ENCODE measurements around the gene EGR1.

Gene EGR1

DNA sequence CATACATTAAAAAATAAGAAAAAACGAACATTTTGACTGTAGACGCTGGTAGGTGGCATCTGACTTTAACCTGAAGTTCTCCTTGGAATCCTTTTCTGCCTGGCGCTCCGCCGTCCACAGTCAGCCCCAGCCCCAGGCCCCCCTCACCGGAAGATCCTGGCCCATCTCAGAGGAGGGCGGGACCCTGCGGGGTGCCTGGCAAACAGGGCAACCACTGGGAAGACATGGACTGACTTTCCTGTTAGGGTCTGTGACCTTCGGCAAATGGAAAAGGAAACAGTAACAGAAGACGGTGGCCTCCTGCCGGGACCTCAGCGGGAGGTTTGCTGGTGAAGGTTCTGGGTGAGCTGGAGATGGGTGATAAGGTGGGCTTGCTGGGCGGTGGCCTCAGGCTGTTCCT lies 11.7 kb upstream of the EGR1 start:
- no peak for DNase-seq

DNA sequence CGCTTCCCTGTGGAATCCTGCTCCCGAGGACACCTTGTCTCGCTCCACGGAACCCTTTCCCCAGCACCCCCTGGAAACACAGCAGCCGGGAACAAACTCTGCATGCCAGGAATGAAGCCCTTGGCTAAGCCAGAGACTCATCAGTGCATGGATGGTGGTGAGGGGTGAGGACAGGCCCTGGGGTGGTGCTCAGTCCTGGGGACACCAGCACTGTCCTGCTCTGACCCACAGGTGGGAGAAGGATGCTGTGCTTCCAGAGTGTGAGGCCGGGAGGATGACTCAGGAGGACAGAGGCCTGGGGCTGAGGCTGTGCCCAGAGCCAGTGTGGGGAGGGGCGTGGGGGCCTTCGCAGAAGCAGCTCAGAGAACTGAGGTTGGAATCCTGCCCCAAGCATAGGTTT lies 11.2 kb upstream of the EGR1 start:
- DNase-seq = no peak

DNA sequence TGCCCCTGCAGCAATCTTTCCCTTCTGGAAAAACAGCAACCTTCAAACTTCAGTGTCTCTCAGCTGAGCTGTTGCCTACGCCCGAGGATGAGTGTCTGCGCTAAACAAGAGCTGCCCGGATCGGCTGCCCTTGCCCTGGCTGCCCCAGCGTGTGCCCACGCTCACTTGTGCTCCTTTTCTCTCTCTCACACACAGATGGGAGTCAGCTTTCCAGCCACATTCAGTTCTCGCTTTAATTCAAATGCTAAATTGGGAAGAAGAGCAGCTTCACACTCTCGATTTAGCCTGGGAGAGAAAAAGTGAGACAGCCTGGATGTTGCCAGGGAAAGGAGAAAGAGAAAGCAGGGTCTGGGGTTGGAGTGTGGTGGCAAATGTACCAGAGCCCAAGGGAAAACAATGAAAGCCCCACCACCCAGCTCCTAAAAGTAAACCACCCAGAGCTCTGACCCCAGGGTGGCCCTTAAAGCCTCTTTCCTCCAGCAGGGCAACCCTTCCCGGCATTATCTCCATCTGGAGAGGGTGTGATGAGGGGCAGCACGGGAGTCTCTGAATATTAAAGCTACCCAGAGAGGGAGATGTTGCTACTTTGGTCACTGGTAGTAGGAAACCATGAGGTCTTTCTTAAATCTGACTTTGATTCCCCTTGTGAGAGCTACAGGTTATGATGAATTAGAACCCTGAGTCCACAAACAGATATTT lies 9.9 kb upstream of the EGR1 start:
- no peak for DNase-seq

DNA sequence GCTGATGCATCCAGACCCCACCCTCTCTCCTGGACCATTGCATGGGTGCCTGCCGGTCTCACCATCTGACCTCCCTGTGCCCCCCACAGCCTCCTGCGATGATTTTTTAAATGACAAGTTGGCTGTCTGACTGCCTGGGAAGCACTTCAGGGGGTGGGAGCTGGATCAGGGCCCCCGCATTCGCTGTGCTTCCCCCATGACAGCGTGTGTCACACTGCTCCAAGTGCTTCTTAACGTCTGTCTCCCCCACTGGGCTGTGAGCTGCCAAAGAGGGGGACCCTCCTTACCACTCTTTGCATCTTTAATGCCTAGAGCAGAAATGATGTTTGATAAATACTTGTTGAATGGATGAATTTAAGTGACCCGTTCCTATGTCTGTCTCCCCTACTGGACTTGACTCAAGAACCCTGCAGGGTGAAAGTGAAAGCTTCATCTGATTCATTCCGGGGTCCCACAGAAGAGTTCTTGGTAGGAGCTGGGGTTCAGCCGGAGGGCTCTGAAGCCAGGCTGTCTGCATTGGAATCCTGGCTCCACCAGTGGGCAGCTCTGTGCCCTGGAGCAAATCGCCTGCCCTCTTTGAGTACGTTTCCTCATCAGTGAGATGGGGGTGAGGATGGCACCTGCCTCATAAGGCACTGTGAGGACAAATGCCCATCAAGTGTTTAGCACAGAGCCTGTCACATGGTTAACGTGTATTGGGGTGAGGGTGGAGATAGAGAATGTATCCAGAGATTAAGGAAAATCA lies 7.6 kb upstream of the EGR1 start:
- DNase-seq = no peak

DNA sequence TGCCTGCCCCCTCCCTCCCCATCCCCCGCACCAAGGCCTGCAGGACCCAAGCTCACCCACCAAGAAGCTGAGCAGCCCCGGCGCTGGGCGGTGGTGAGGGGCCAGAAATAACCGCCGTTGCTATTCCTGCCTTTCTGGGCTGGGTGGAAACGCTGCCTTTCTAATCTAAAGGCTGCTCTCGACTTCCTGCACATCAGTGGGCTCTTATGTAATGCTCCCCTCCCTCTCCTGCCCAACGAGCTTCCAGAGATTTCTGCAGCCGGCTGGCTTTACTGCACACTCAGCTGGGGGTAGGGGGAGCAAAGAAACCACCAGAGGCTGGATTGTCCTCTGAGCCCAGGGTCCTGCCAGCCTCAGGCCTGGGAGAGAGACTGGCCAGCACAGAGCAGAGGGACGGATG lies 6.9 kb upstream of the EGR1 start:
- no peak for DNase-seq

DNA sequence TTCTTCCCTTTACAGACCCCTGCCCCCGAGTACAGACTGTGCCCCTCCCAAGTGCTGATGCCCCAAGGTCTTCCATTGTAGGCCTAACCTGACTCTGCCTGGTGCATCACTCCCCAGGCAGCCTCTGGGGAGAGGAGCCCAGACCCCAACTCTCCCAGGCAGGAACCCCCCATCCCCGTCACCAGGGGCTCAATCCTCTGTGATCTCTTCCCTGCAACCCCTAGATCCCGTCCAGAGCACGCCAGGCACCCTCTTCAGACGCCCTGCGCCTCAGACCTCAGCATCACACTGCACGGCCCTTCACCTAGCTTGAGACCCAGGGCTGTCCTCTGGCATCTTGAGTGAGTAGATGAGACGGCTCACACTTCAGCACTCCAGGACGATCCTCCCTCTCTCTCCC lies 6.4 kb upstream of the EGR1 start:
- DNase-seq = no peak

DNA sequence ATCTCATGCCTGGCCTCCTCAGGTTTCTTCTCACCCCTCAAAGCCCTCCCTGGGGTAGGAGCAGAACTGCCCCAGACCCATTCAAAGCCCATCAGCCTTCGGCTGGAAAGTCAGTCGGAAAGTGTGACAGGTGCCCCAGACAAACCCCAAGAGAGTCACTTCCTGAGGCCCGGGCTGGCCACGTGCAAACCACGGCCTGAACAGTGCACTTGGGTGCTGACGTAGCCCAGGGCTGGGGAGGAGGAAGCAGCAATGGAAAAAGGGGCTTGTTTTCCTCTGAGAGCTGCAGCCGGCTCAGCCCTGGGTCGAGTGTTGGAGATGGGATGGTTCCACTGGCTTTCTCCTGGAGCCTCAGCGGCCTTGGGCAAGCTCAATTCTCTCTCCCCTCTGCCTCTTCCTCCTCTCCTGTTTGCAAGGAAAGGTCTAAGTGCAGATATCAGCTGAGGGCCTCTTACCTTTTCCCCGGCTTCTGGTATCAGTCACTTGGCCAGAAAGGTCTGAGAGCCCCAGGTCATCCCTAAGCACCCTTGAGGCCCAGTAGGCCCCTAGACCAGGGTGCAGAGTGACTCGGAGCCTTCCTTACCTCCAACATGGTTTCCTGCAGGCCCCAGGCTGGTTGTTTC lies 5.9 kb upstream of the EGR1 start:
- DNase-seq = peak; percentile 79

DNA sequence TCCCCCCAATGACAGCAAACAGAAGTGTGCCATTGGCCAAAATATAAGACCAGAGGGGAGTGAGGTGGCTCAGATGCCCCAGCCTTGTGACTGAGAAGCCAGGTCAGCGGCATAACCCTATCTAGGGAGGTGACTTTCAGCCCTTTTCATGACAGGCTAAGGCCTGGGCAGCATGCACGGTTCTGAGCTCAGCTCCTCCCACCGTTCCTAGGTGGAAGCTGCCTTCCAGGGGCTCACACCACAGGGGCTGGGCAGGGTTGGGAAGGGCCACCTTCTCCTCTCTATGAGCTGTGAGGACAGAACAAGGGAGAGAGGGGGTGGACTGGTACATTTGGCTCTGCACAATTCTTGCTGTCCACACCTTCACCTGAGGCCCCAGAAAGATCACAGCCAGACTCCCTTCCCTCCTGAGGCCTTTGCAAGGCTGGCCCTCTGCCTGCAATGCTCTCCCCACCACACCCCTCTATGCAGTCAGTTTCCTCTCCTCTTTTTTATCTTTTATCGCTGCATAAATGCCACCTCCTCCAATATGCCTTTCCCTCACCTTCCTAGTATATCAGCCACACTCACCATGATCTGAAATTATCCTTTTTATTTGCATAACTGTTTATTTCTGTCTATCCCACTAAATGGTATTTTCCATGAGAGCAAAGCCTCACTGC lies 5.1 kb upstream of the EGR1 start:
- no peak for DNase-seq

DNA sequence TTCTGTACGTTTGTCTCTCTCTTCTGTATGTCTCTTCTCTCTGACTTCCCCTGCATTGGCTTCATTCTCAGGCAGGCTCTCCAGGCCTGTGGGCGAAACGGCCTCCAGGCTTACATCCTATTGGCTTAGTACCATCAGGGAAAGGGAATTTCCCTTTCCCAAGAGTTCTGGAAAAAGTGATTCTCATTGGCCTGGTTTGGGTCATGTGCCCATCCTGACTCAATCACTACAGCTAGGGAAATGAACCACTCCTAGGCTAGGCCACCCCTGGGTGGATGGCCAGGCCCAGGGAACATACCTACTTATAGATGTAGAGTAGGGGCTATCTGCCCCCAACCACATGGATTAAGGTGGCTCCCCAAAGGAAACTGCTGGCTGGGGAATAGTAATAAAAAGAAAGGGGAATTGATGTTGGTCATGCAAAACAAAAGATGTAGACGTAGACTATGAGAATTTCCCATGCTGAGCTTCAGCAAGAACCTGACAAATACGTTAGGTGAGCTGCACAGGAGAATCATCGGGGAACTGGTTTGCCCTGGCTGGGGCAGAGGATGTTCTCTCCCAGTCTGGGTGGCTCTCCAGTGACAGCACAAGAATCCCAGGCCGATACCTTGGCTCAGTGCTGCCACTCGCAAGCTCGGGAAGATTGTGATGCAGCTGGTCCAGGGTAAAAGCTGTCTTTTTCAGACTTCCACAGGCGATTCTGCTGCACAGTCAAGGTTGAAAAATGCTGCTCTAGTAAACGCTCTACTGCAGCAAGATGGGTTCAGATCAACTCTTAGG lies 3.7 kb upstream of the EGR1 start:
- no peak for DNase-seq

DNA sequence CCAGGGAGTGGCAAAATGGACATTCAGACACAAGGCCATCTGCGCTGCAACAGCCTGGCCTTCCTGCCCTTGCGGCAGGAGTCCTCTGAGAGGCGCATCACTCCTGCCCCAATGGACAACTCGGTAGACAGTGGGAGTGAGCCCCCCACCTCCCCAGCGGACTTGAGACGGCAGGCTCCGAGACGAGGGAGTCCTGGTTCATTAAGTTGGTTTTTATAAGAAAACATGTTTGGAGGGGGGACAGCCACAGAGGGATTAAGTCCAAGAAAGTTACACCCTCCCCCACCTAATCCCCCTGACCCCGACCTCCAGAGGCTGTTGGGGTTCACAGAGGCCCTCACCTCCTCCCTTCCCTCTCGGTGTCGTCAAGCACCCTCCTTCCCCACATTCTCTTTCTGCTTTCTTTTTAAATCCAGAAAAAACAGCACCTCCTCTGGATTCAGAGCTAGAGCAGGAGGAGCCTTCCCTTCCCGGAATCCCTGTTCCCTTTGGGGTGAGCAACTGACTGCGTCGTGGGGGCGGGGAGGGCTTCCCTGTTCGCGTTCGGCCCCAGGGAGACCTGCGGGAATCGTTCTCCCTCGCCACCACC lies 1.8 kb upstream of the EGR1 start:
- DNase-seq = no peak

DNA sequence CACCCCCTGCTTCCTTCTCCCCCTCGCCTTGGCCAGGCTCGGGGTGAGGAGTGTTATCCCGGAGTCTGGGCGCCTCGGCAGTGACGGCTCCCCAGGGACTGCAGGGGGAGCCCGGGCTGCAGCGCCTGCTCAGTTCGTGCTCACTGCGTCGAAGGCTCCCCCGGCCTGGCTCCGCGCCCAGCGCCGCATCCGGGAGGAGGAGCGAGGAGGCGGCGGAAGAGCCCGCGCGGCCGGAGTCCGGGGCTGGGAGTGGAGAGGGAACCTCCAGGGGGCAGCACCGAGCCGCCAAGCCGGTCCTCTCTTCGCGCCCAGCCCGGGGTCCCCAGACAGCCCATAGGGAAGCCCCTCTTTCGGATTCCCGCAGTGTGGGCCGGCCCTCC lies 1.3 kb upstream of the EGR1 start:
- DNase-seq = peak; percentile 94

DNA sequence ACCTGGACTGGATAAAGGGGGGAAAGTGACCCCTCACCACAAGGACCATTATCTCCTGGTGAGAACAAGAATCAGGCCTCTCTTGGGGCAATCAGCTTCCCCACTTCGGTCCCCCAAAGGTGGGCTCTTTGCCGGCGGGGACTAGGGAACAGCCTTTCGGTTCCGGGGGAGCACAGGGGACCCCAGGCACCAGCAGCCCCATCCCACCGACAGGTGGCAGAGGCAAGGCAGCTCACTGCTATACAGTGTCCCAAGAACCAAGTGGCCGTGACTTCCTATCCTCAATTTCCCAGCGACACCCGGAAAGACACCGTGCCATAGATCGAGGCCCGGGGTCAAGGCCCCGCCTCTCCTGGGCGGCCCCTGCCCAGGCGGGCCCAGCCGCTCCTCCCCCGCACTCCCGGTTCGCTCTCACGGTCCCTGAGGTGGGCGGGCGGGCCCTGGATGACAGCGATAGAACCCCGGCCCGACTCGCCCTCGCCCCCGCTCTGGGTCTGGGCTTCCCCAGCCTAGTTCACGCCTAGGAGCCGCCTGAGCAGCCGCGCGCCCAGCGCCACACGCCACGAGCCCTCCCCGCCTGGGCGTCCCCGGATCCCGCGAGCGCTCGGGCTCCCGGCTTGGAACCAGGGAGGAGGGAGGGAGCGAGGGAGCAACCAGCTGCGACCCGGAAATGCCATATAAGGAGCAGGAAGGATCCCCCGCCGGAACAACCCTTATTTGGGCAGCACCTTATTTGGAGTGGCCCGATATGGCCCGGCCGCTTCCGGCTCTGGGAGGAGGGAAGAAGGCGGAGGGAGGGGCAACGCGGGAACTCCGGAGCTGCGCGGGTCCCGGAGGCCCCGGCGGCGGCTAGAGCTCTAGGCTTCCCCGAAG lies 655 bp upstream of the EGR1 start:
- DNase-seq = peak; percentile 98

DNA sequence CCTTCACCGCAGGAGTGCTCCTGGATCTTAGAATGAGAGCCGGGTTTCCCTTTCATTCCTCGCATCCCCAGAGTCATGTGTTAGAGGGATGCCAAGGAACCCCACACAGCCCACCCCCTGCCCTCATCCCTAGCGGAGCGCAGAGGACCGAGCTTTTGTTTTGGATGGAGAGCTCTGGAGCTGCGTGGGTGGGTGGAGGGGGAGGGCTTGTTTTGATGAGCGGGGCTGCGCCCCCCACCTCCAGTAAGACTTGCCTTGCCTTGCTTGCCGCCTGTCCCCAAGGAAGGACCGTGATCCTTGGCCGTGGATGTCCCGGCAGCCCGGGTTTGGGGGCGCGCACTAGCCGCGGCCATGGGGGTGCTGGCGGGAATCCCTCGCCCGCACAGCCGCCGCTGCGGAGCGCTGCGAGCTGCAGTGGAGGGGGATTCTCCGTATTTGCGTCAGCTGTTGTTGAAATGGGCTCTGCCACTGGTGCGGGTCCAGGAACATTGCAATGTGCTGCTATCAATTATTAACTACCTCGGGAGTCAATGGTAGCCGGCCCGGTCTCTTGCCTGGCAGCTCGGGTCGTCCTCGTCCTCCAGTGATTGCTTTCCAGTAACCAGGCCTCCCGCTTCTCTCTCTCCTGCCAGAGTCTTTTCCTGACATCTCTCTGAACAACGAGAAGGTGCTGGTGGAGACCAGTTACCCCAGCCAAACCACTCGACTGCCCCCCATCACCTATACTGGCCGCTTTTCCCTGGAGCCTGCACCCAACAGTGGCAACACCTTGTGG lies 1.0 kb downstream of the EGR1 start:
- no peak for DNase-seq

DNA sequence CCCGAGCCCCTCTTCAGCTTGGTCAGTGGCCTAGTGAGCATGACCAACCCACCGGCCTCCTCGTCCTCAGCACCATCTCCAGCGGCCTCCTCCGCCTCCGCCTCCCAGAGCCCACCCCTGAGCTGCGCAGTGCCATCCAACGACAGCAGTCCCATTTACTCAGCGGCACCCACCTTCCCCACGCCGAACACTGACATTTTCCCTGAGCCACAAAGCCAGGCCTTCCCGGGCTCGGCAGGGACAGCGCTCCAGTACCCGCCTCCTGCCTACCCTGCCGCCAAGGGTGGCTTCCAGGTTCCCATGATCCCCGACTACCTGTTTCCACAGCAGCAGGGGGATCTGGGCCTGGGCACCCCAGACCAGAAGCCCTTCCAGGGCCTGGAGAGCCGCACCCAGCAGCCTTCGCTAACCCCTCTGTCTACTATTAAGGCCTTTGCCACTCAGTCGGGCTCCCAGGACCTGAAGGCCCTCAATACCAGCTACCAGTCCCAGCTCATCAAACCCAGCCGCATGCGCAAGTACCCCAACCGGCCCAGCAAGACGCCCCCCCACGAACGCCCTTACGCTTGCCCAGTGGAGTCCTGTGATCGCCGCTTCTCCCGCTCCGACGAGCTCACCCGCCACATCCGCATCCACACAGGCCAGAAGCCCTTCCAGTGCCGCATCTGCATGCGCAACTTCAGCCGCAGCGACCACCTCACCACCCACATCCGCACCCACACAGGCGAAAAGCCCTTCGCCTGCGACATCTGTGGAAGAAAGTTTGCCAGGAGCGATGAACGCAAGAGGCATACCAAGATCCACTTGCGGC lies 1.8 kb downstream of the EGR1 start:
- DNase-seq = no peak

DNA sequence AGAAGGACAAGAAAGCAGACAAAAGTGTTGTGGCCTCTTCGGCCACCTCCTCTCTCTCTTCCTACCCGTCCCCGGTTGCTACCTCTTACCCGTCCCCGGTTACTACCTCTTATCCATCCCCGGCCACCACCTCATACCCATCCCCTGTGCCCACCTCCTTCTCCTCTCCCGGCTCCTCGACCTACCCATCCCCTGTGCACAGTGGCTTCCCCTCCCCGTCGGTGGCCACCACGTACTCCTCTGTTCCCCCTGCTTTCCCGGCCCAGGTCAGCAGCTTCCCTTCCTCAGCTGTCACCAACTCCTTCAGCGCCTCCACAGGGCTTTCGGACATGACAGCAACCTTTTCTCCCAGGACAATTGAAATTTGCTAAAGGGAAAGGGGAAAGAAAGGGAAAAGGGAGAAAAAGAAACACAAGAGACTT lies 2.4 kb downstream of the EGR1 start:
- DNase-seq = no peak

DNA sequence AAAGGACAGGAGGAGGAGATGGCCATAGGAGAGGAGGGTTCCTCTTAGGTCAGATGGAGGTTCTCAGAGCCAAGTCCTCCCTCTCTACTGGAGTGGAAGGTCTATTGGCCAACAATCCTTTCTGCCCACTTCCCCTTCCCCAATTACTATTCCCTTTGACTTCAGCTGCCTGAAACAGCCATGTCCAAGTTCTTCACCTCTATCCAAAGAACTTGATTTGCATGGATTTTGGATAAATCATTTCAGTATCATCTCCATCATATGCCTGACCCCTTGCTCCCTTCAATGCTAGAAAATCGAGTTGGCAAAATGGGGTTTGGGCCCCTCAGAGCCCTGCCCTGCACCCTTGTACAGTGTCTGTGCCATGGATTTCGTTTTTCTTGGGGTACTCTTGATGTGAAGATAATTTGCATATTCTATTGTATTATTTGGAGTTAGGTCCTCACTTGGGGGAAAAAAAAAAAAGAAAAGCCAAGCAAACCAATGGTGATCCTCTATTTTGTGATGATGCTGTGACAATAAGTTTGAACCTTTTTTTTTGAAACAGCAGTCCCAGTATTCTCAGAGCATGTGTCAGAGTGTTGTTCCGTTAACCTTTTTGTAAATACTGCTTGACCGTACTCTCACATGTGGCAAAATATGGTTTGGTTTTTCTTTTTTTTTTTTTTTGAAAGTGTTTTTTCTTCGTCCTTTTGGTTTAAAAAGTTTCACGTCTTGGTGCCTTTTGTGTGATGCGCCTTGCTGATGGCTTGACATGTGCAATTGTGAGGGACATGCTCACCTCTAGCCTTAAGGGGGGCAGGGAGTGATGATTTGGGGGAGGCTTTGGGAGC lies 3.1 kb downstream of the EGR1 start:
- DNase-seq = no peak

DNA sequence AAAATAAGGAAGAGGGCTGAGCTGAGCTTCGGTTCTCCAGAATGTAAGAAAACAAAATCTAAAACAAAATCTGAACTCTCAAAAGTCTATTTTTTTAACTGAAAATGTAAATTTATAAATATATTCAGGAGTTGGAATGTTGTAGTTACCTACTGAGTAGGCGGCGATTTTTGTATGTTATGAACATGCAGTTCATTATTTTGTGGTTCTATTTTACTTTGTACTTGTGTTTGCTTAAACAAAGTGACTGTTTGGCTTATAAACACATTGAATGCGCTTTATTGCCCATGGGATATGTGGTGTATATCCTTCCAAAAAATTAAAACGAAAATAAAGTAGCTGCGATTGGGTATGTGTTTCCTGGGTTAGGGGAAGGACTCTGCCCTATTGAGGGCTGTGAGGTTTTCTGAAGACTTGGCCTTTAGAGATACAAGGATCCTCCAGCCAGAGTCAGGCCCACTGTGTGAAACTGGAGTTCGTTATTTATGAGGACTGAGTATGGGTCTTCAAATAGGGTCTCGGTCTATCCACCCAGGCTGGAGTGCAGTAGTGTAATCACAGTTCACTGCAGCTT lies 3.8 kb downstream of the EGR1 start:
- no peak for DNase-seq

DNA sequence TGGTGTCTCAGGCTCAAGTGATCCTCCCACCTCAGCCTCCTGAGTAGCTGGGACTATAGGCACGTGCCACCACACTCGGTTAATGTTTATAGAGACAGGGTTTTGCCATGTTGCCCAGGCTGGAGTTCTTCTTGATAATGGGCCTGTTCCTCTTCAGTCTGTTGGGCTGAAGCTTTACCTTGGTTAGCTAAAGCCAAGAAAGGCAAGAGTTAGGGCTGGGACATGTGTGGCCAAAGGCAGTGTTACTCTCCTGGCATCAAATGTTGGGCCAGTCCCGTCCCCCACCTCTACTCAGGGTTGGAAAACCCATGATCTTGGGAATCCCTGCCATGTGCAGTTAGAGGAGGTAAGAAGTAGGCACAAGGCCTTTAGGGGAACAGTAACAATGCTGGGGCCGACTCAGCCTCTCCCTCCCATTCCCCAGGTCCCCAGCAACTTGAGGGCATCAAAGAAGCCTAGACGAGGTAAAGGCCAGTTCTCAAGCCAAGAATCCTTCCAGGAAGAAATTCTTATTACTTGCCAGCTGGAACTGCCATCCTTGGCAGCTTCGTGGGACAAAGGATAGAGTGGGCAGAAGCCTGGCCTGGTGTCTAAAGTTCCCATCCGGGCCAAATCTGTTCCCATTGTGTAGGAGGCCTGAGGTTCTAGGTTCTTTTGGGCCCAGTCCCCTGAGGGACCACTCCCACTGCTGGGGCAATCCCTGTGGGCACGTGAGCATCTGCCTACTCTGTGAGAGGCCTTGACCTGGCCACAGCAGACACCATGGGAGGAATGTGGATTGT lies 4.5 kb downstream of the EGR1 start:
- DNase-seq = no peak
